ENCODE measurements around the gene KIT.

- no peak for TF ChIP-seq EZH2 (IDR thresholded peaks at IDR 0.05; ENCODE audit: low read length)
- TF ChIP-seq CTCF (optimal IDR thresholded peaks at IDR 0.05 in 1 of 3, IDR thresholded peaks at IDR 0.05 in 1 of 3, conservative IDR thresholded peaks at IDR 0.05 in 1 of 3; ENCODE audit: extremely low read depth in 1 of 3, insufficient read depth in 2 of 3, low read length in 3 of 3), result no peak
Measured at GRCh38 chr4:54609310-54609709, 48.4 kb upstream of the KIT start.

All from keratinocyte (primary cell).